Measurements from ENCODE around the gene NXPH3.

DNA sequence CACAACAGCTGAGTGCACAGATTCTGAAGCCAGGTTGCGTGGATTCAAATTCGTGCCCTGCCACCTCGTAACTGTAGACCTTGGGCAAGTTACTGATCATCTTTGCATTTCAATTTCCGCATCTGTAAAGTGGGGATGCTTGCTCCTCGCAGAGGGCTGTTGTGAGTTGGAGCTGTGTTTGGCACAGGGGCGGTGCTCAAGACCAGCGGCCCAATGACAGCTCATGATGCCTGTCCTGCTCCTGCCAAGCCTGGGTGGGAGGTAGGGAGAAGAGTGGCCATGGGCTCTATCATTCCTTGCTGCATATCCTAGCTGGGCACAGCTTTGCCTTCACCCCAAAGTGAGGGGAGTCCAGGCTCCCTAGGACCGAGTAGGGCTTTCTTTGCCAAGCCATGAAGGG, 12.6 kb downstream of the NXPH3 start:
- TF ChIP-seq ZNF248 (tag by site-specific recombination; IDR thresholded peaks at IDR 0.05): no peak
- TF ChIP-seq ZNF580 (tag by site-specific recombination; IDR thresholded peaks at IDR 0.05): no peak
- TF ChIP-seq, protein P1, sequence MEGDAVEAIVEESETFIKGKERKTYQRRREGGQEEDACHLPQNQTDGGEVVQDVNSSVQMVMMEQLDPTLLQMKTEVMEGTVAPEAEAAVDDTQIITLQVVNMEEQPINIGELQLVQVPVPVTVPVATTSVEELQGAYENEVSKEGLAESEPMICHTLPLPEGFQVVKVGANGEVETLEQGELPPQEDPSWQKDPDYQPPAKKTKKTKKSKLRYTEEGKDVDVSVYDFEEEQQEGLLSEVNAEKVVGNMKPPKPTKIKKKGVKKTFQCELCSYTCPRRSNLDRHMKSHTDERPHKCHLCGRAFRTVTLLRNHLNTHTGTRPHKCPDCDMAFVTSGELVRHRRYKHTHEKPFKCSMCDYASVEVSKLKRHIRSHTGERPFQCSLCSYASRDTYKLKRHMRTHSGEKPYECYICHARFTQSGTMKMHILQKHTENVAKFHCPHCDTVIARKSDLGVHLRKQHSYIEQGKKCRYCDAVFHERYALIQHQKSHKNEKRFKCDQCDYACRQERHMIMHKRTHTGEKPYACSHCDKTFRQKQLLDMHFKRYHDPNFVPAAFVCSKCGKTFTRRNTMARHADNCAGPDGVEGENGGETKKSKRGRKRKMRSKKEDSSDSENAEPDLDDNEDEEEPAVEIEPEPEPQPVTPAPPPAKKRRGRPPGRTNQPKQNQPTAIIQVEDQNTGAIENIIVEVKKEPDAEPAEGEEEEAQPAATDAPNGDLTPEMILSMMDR (tag by site-specific recombination; IDR thresholded peaks at IDR 0.05): no peak
- no peak for TF ChIP-seq SETDB1 (IDR thresholded peaks at IDR 0.05; ENCODE audit: insufficient read length, low read length)
- no peak for TF ChIP-seq ZNF214 (tag by site-specific recombination; IDR thresholded peaks at IDR 0.05; ENCODE audit: borderline replicate concordance)
- no peak for TF ChIP-seq KLF9 (tag by site-specific recombination; IDR thresholded peaks at IDR 0.05; ENCODE audit: low read depth)
- no peak for TF ChIP-seq ZBTB1 (tag by site-specific recombination; IDR thresholded peaks at IDR 0.05)
